GM19468 (cell line): ENCODE measurements around the gene HELZ.
"Not testable (repeated sequence)": the region's sequence is repeated elsewhere in the genome, so short reads cannot be mapped to it uniquely, and the experiment has no call there.

ENCODE experiments used
- ATAC-seq: cut with Tn5 transposase; IDR thresholded peaks from one replicate; pipeline ENCODE4 v1.9.1; 2021; ENCODE audit warnings: mild to moderate bottlenecking, moderate library complexity, moderate number of reproducible peaks; ENCODE audit not compliant: unreplicated experiment; ENCODE audit errors: extremely low read depth

Gene HELZ, protein sequence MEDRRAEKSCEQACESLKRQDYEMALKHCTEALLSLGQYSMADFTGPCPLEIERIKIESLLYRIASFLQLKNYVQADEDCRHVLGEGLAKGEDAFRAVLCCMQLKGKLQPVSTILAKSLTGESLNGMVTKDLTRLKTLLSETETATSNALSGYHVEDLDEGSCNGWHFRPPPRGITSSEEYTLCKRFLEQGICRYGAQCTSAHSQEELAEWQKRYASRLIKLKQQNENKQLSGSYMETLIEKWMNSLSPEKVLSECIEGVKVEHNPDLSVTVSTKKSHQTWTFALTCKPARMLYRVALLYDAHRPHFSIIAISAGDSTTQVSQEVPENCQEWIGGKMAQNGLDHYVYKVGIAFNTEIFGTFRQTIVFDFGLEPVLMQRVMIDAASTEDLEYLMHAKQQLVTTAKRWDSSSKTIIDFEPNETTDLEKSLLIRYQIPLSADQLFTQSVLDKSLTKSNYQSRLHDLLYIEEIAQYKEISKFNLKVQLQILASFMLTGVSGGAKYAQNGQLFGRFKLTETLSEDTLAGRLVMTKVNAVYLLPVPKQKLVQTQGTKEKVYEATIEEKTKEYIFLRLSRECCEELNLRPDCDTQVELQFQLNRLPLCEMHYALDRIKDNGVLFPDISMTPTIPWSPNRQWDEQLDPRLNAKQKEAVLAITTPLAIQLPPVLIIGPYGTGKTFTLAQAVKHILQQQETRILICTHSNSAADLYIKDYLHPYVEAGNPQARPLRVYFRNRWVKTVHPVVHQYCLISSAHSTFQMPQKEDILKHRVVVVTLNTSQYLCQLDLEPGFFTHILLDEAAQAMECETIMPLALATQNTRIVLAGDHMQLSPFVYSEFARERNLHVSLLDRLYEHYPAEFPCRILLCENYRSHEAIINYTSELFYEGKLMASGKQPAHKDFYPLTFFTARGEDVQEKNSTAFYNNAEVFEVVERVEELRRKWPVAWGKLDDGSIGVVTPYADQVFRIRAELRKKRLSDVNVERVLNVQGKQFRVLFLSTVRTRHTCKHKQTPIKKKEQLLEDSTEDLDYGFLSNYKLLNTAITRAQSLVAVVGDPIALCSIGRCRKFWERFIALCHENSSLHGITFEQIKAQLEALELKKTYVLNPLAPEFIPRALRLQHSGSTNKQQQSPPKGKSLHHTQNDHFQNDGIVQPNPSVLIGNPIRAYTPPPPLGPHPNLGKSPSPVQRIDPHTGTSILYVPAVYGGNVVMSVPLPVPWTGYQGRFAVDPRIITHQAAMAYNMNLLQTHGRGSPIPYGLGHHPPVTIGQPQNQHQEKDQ (N-terminal part only)

DNA sequence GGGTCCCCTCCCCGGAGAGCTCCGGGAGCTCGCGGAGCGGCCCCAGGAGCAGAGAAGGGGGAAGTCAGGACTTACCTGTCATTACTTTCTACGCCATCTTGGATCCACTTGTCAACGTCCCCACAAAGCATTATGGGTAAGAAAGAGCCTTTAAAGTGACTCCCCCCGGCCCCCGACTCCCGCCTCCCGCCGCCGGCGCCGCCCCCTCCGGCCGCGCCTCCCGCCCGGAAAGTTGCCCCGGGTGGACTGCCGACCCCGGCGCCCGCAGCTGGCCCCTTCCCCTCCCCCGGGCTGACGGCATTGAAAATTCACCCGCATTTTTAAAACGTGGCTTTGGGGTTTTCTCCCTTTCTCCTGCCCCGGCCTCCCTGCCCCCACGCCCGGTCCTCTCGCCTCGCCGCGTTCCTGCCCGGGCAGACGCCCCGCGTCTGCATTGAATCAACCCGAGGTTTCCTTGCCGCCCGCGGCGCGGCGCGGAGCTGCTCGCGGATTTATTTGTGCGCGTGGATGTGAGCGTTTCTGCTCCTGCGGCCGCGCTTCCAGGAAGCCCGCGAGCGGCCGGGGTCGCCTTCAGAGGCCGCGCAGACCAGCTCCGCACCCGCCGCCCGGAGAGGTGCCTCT, at the start of gene HELZ:
HELZ (minus strand) TSS at position 124 of the 621 bp plus-strand sequence. CDS start 26,392 bp downstream, outside the sequence.
- no peak for ATAC-seq

DNA sequence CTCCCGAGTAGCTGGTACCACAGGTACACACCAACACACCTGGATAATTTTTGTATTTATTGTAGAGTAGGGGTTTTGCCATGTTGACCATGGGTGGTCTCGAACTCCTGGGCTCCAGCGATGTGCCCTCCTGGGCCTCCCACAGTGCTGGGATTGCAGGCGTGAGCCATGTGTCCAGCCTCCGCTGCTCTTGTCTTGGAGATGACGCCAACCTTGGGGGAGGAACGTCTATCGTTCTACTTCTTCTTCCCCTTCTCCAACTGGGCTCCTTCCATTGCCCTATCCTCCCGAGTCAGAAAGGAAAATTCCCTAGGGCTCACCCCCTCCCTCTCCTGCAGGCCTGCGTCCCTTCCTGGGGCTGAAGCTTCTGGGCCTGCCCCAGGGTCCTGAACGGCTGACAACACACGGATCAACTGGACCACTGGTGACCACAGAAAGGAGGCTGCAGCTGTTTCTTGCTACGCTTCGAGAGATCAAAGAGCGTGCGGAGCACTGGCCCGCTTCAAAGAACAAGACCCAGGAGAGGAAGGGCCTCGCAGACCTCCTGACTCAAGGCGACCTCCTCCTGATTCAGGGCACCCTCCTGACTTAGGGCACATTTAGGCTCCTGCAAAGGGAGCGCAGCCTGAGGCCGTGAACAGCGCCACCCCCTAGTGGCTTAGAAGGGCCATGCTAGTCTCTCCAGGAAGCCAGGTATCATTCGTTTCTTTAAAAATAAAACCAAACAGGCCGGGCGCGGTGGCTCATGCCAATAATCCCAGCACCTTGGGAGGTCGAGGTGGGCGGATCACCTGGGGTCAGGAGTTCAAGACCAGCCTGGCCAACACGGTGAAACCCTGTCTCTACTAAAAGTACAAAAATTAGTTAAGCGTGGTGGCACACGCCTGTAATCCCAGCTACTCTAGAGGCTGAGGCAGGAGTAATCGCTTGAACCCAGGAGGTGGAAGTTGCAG, 48.5 kb upstream of the HELZ start:
- ATAC-seq: no peak

DNA sequence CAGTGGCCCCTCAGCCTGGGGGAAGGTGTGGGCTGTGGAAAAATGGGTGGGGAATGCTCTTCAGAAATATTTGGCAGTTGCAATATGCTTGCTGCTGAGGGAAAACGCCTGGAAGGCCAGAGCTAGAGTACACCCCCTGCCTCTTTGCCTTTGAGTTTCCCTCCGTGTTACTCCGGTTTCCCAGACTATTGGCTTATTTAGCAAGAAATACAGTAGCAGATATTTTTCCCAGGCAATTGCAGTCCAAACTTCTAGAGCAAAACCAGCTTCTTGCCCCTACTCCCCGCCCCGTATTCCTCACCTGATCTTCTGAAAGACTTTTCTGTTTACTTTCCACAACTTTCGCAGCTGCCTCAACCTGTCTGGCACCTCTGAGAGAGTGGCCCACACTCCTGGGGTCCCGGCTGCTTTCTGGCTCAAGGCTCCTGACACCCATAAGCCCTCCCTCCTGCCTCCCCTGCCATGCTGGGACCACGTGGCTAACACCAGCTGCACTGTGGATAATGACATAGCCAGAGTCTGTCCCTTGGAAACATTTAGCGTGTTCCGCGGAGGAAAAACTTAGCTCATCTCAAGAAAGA, 45.8 kb upstream of the HELZ start:
- ATAC-seq: no peak

DNA sequence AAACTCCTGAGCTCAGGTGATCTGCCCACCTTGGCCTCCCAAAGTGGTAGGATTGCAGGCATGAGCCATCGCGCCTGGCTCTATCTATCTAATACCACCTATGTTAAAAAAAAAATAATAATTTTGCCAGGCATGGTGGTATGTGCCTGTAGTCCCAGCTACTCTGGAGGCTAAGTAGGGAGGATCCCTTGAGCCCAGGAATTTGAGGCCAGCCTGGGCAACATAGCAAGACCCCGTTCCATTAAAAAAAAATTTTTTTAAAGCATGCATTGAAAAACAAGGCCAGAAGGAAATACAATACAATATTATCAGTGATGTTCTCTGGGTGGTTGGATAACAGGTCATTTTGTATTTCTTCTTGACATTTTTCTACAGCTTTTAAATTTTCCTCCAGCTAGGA, 45.2 kb upstream of the HELZ start:
- no peak for ATAC-seq

DNA sequence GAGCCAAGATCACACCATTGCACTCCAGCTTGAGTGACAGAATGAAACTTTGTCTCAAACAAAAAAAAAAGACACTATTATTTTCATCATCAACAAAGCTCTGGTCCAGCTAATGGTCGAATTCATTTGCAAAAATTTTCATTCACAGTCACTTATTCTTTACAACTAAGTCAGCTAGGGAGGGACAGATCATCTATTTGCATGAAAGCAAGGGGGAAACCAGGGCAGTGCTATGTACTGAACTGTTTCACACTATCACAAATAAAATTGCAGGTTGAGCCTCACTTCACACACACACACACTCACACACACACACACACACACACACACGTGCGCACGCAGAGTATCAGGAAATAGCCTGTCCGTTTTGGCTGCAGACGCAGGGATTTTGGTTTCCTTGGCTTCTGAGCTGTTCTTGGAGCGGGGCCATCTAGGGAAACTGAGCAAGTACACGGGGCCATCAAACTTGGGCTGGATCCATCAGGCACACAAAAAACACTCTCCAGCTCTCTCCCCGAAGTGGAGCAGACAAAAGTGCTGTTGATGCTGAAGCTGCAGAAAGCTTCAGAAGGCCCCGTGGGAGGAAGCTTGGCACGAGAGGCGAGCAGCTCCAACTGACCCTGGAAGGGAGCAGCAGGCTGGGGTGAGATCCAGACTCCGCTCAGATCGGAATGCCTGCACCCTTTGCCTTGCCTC, 44.3 kb upstream of the HELZ start:
- ATAC-seq: no peak

GRCh38 chr17:67286826-67287225, 41.8 kb upstream of the HELZ start:
- ATAC-seq: not testable (repeated sequence)

DNA sequence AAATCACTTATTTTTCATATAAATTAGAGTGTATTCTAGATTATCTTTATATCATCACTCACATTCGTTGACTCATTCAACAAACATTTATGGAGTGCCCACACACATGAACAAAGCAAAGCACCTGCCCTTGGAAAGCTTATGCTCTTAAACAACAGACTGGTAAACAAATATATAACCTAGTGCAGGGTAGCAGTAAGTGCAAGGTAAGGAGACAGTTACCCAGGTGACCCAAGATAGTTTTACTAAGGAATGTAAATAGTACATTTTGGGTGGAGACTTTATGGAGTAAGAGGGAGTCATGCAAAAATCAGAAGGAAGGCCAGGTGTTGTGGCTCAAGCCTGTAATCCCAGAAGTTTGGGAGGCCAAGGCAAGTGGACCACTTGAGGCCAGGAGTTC, 40.4 kb upstream of the HELZ start:
- ATAC-seq: no peak

DNA sequence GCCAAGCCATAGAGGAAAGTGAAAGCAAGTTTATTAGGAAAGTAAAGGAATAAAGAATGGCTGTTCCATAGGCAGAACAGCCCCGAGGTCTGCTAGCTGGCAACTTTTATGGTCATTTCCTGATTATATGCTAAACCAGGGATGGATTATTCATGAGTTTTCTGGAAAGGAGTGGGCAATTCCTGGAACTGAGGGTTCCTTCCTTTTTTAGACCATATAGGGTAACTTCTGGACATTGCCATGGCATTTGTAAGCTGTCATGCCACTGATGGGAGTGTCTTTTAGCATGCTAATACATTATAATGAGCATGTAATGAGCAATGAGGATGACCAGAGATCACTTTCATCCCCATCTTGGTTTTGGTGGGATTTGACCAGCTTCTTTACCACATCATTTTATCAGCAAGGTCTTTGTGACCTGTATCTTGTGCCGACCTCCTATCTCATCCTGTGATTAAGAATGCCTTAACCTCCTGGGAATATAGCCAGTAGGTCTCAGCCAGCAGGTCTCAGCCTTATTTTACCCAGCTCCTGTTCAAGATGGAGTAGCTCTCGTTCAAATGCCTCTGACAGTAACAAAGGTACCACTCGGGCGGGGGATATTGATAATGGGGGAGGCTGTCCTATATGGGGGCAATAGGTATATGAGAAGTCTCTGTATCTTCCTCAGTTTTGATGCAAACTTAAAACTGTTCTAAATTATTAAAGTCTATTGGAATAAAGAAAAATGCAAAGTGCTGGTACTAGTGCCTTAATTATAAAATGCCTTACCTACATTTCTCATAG, 38.9 kb upstream of the HELZ start:
- no peak for ATAC-seq

DNA sequence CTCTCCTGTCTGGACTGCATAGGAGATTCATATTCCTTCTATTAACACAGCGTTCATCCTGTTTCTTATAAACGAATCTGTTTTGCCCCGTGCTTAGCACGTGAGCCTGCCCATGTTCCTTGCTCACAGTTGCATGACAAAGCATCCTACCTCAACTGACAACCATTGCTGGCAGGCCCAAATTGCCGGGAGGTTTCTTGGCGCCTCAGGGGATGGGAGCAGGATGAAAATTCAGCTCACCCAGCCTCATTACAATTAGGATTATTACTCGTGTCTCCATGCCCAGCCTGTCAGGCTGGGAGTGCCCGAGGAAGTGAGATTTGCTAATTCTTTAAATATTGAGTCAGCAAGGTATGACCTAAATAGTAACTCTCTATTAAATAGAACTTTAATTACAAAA, 36.7 kb upstream of the HELZ start:
- ATAC-seq: no peak

DNA sequence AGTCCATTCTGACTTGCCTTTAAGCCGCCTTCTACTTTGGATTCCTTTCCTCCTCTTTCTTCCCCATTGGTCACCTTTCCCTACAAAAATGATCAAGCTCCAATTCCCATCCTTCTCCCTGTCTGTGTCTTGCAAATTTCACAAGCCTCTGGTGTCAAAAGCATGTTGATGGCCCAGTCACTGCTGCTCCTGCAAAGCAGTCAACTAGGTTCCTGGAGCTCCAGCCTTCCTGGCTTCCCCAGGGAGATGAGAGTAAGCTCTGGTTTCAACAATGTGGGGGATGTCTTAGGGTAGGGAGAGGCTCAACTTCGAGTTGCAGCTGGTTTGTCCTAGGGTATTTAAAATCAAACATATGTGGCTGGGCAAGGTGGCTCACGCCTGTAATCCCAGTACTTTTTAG, 36.1 kb upstream of the HELZ start:
- no peak for ATAC-seq

- no peak for ATAC-seq
Observed at GRCh38 chr17:67280279-67280678, 35.3 kb upstream of the HELZ start.

GRCh38 chr17:67279115-67279514, 34.1 kb upstream of the HELZ start:
- no peak for ATAC-seq

DNA sequence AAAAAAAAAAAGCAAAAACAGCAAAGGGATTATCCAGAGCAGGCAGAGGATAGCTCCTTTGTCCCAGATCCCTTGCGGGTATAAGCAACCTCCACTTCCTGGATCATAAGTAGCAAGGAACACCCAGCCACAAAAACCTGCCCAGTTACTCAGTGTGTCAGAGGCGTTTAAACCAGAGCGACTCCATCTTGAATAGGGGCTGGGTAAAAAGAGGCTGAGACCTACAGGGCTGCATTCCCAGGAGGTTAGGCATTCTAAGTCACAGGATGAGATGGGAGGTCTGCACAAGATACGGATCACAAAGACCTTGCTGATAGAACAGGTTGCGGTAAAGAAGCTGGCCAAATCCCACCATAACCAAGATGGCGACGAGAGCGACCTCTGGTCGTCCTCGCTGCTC, 33.4 kb upstream of the HELZ start:
- no peak for ATAC-seq

DNA sequence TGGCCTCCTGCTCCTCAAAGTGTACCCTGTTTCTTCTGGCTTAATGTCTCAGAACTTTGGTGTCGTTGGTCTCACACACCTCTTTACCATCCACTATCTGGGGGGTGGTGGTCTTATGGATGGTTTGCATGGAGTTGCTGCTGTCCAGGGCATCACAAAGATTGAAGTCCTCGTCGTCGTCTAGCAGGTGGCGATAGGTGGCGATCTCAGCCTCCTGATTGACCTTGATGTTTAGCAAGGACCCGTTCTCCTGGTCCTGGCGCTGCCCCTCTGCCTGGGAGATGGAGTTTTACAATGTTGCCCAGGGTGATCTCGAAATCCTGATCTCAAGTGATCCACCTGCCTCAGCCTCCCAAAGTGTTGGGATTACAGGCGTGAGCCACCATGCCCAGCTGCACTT, 31.1 kb upstream of the HELZ start:
- no peak for ATAC-seq

GRCh38 chr17:67274466-67274865, 29.5 kb upstream of the HELZ start:
- no peak for ATAC-seq

DNA sequence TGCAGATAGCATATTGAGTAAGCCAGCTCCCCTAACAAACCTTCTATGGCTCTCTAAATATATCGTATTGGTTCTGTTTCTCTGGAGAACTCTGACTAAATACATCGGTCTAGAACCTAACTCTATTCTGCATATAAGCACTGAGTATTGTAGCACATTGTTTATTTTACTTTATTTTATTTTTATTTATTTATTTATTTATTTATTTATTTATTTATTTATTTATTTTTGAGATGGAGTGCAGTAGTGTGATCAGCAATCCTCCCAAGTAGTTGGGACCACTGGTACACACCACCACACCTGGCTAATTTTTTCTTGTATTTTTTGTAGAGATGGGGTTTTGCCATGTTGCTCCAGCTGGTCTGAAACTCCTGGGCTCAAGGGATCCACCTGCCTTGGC, 28.9 kb upstream of the HELZ start:
- no peak for ATAC-seq

- ATAC-seq: no peak
Observed at GRCh38 chr17:67272312-67273047, 27.5 kb upstream of the HELZ start.
